Small intestine (tissue), 16 donors: ENCODE data around the gene TEKTIP1. TPM values are rescaled to one million over a fixed set of nuclear protein-coding genes. Genes with fewer than 3 reads are reported as not detected.

Experiments
- DNase-seq, 2 donors: peaks; one replicate each; pipeline versions ENCODE4 v3.0.0 to v3.0.0-alpha.2; 2013
- FAIRE-seq: peaks from 2 replicates; lab custom pipeline; 2012; peaks lifted over from hg19 to GRCh38; lab: Jason Lieb, UNC
- H3K27ac ChIP-seq, 3 donors: one replicate each; pipeline ENCODE4 v1.5.1; 2013; ENCODE audit warnings: low read length in 2 of 3, mild to moderate bottlenecking in 2 of 3, control low read depth in 1 of 3, inconsistent platforms in 1 of 3, low read depth in 1 of 3, moderate library complexity in 1 of 3
- H3K27me3 ChIP-seq, 3 donors: one replicate each; pipeline ENCODE4 v1.6.1; 2013; ENCODE audit warnings: low read length in 3 of 3, inconsistent platforms in 1 of 3; ENCODE audit not compliant: control insufficient read depth in 3 of 3, insufficient read depth in 3 of 3
- H3K36me3 ChIP-seq, 3 donors: one replicate each; pipeline ENCODE4 v1.6.1; 2013; ENCODE audit warnings: low read length in 3 of 3, inconsistent platforms in 1 of 3, low read depth in 1 of 3, mild to moderate bottlenecking in 1 of 3, moderate library complexity in 1 of 3; ENCODE audit not compliant: control insufficient read depth in 3 of 3, insufficient read depth in 2 of 3
- H3K4me1 ChIP-seq, 3 donors: one replicate each; pipeline ENCODE4 v1.6.1; 2013; ENCODE audit warnings: low read length in 2 of 3, inconsistent platforms in 1 of 3, low read depth in 1 of 3, mild to moderate bottlenecking in 1 of 3, moderate library complexity in 1 of 3; ENCODE audit not compliant: control insufficient read depth in 3 of 3, insufficient read depth in 2 of 3
- H3K4me3 ChIP-seq, 3 donors: one replicate each; pipeline ENCODE4 v1.5.1; 2013; ENCODE audit warnings: low read length in 3 of 3, control low read depth in 1 of 3, inconsistent platforms in 1 of 3, low read depth in 1 of 3, mild to moderate bottlenecking in 1 of 3, moderate library complexity in 1 of 3
- H3K9me3 ChIP-seq, 2 donors: one replicate each; pipeline ENCODE4 v1.6.1; 2013; ENCODE audit warnings: low read depth in 1 of 2, low read length in 1 of 2; ENCODE audit not compliant: control insufficient read depth in 2 of 2, insufficient read depth in 1 of 2
- WGBS, 3 donors: extraction: QIAGEN DNeasy Blood & Tissue Kit; methylation state at CpG; one replicate each; pipeline ENCODE4 v1.1.7; 2013; 5-methylcytosine and 5-hydroxymethylcytosine counted together
- long read RNA-seq, 10 donors: transcript quantifications; one replicate each; lab custom pipeline, GENCODE V29; 2026
- polyA plus RNA-seq, 4 donors: library from polyadenylated mRNA; stranded (reverse) in 3 of 4; unstranded in 1 of 4; fragments of 200-250 nt in 3 of 4; fragments of 120-200 nt in 1 of 4; gene quantifications; one replicate each; pipeline versions ENCODE4 v1.2.1 to v1.2.3, GENCODE V29; 2013
- donor health status: healthy with polysubstance abuse.
- donor health status: control.
- donor health status: control.
- donor health status: Bipolar disorder and iron deficiency.
- donor health status: healthy.

Gene TEKTIP1
- polyA plus RNA-seq = 1 to 10 TPM in 2 of 4 donors, under 1 TPM in 1, not detected in 1; 0.73 to 3.3 (median 1.3) TPM
- long read RNA-seq, donor 1 = 0 reads
- long read RNA-seq, donor 2 = 0 reads
- long read RNA-seq, donor 3 = 0 reads
- long read RNA-seq, donor 4 = 0 reads
- long read RNA-seq, donor 5 = 0 reads
- long read RNA-seq, donor 6 = 0 reads
- long read RNA-seq, donor 7 = 0 reads
- long read RNA-seq, donor 8 = 0 reads
- long read RNA-seq, donor 9 = 0 reads
- long read RNA-seq, donor 10 = 0 reads

GRCh38 chr19:3538965-3539755 lies at the start of gene TEKTIP1:
TSS of gene TEKTIP1 (plus strand) at chr19:3539174. CDS start at chr19:3539178, 4 bp downstream.
- WGBS, 3 donors = 64 to 76% (median 76%) methylated on average over 26 to 28 of the region's 28 CpGs
- Histone ChIP-seq H3K36me3 (peaks cover 8 to 70% (median 19%) of the 10 kb centered on the region in 3 donors), H3K27ac (no peak within 1 kb of the TSS), H3K4me1 (no peaks in the 10 kb centered on the region), H3K27me3 (no peaks in the 10 kb centered on the region), H3K9me3 (peaks cover 0 to 4% of the 10 kb centered on the region in 2 donors), H3K4me3 (no peak within 1 kb of the TSS)
- DNase-seq (no peak), FAIRE-seq (no peak)

GRCh38 chr19:3491396-3492119 lies 47.4 kb upstream of the TEKTIP1 start:
- H3K9me3 ChIP-seq = peaks cover 0 to 2% of the 10 kb centered on the region in 2 donors
- DNase-seq = no peak
- H3K27ac ChIP-seq = no peak overlapping the region
- no peak overlapping the region for H3K4me3 ChIP-seq
- no peaks in the 10 kb centered on the region for H3K4me1 ChIP-seq
- no peak for FAIRE-seq
- WGBS, 3 donors = 96% methylated on average over 52 to 55 of the region's 55 CpGs
- peaks cover 7 to 74% (median 14%) of the 10 kb centered on the region in 3 donors for H3K36me3 ChIP-seq
- H3K27me3 ChIP-seq = no peaks in the 10 kb centered on the region

GRCh38 chr19:3492131-3492839 lies 46.7 kb upstream of the TEKTIP1 start:
- FAIRE-seq = no peak
- H3K27ac ChIP-seq = no peak overlapping the region
- no peak overlapping the region for H3K4me3 ChIP-seq
- H3K9me3 ChIP-seq = no peaks in the 10 kb centered on the region
- no peaks in the 10 kb centered on the region for H3K27me3 ChIP-seq
- 95 to 98% (median 97%) methylated on average over 41 to 45 of the region's 45 CpGs for WGBS, 3 donors
- peaks cover 7 to 74% (median 14%) of the 10 kb centered on the region in 3 donors for H3K36me3 ChIP-seq
- no peaks in the 10 kb centered on the region for H3K4me1 ChIP-seq
- no peak for DNase-seq

- WGBS, 3 donors = 93 to 94% (median 93%) methylated on average over 16 of the region's 16 CpGs
Measured at GRCh38 chr19:3492919-3493318, 46.1 kb upstream of the TEKTIP1 start.

GRCh38 chr19:3493651-3494050 lies 45.3 kb upstream of the TEKTIP1 start:
- Histone ChIP-seq H3K27ac (no peak overlapping the region), H3K36me3 (peaks cover 7 to 76% (median 14%) of the 10 kb centered on the region in 3 donors), H3K27me3 (no peaks in the 10 kb centered on the region), H3K4me3 (no peak overlapping the region), H3K9me3 (no peaks in the 10 kb centered on the region), H3K4me1 (no peaks in the 10 kb centered on the region)
- WGBS, 3 donors = 94 to 95% (median 95%) methylated on average over 14 of the region's 14 CpGs
- DNase-seq = no peak
- FAIRE-seq = no peak

More at GRCh38 chr19:3492919-3493318, 46.1 kb upstream of the TEKTIP1 start:
- DNase-seq (no peak), FAIRE-seq (no peak)
- Histone ChIP-seq H3K4me3 (no peak overlapping the region), H3K27me3 (no peaks in the 10 kb centered on the region), H3K9me3 (no peaks in the 10 kb centered on the region), H3K36me3 (peaks cover 7 to 78% (median 14%) of the 10 kb centered on the region in 3 donors), H3K4me1 (no peaks in the 10 kb centered on the region), H3K27ac (no peak overlapping the region)

GRCh38 chr19:3494051-3494450 lies 44.9 kb upstream of the TEKTIP1 start:
- Histone ChIP-seq H3K27me3 (no peaks in the 10 kb centered on the region), H3K9me3 (no peaks in the 10 kb centered on the region), H3K4me1 (no peaks in the 10 kb centered on the region), H3K4me3 (no peak overlapping the region), H3K27ac (no peak overlapping the region), H3K36me3 (peaks cover 7 to 76% (median 14%) of the 10 kb centered on the region in 3 donors)
- DNase-seq (no peak), FAIRE-seq (no peak)
- 84 to 90% (median 85%) methylated on average over 15 of the region's 15 CpGs for WGBS, 3 donors

GRCh38 chr19:3494559-3494958 lies 44.4 kb upstream of the TEKTIP1 start:
- Histone ChIP-seq H3K9me3 (no peaks in the 10 kb centered on the region), H3K27me3 (no peaks in the 10 kb centered on the region), H3K4me3 (no peak overlapping the region), H3K36me3 (peaks cover 7 to 76% (median 14%) of the 10 kb centered on the region in 3 donors), H3K4me1 (peaks cover 0 to under 1% (median 0%) of the 10 kb centered on the region in 3 donors), H3K27ac (no peak overlapping the region)
- DNase-seq = no peak
- no peak for FAIRE-seq
- WGBS, 3 donors = 85 to 88% (median 86%) methylated on average over 18 of the region's 18 CpGs
